ENCODE results near the gene DVL3.

GRCh38 chr3:184135149-184135910 is 19.8 kb upstream of the DVL3 start, which contains the start of gene EIF2B5:
- peak; percentile 46 for TF ChIP-seq CTCF (IDR thresholded peaks at IDR 0.05; ENCODE audit: poor library complexity)
- no peak for TF ChIP-seq EZH2phosphoT487 (IDR thresholded peaks at IDR 0.05; ENCODE audit: low read depth, severe bottlenecking, unreplicated experiment)

Data from hepatocyte (in vitro differentiated cells).